Measurements from ENCODE around the gene EGR1. TPM values are rescaled to one million over a fixed set of nuclear protein-coding genes. Genes with fewer than 3 reads are reported as not detected.
"Not testable (repeated sequence)": the region's sequence is repeated elsewhere in the genome, so short reads cannot be mapped to it uniquely, and the experiment has no call there.

The EGR1 gene
- total RNA-seq, 1 donor from 2014 or later: 11.1 TPM

DNA sequence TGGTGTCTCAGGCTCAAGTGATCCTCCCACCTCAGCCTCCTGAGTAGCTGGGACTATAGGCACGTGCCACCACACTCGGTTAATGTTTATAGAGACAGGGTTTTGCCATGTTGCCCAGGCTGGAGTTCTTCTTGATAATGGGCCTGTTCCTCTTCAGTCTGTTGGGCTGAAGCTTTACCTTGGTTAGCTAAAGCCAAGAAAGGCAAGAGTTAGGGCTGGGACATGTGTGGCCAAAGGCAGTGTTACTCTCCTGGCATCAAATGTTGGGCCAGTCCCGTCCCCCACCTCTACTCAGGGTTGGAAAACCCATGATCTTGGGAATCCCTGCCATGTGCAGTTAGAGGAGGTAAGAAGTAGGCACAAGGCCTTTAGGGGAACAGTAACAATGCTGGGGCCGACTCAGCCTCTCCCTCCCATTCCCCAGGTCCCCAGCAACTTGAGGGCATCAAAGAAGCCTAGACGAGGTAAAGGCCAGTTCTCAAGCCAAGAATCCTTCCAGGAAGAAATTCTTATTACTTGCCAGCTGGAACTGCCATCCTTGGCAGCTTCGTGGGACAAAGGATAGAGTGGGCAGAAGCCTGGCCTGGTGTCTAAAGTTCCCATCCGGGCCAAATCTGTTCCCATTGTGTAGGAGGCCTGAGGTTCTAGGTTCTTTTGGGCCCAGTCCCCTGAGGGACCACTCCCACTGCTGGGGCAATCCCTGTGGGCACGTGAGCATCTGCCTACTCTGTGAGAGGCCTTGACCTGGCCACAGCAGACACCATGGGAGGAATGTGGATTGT lies 4.5 kb downstream of the EGR1 start:
- DNase-seq: peak; percentile 92

DNA sequence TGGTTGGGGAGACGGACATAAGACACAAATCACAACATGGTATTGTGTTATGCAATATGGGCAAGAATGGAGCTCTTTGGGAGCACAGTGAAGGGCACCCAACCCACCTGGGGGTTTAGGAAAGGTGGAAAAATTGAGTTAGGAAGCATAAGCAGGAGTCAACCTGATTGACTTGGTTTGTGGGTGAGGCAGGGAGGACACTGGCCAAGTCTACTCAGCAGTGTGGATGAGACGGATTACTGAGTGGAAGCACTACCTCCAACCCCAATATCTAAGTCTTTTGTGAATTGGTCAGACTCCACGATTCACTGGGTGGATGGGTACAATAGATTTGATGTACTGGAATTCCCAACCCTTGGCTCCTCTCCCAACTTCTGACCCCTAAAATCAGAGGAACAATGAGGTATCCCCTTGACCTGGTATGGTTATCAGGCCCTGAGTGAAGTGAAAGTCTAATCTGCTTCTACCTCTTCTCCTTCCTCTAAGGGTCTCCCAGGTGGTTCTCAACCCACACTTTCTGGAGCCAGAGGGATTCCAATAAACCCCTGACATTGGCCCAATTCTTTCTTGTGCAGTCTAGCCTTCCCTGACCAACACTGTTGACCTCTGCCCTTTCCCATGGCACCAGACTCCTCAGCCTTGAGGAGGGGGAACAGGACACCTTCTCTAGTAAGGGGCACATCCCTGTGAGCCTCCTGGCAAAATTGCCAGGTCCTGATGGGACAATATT lies 5.2 kb downstream of the EGR1 start:
- peak; percentile 82 for DNase-seq

DNA sequence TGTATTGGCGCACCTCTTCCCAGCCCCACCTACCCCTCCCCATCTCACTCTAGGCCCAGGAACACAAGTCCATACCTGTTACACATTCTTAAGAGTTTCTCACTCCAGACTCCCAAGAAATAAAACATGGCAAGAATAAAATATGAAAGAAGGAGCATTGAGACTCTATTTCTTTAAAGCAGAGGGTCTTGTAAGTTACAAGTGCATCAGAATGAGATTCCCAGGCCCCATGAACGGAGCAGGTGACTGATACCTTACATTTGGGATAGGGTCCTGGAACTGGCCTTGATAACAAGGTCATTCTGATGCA lies 5.7 kb downstream of the EGR1 start:
- no peak for DNase-seq

GRCh38 chr5:138472353-138472752 lies 7.1 kb downstream of the EGR1 start:
- DNase-seq: peak; percentile 43

DNA sequence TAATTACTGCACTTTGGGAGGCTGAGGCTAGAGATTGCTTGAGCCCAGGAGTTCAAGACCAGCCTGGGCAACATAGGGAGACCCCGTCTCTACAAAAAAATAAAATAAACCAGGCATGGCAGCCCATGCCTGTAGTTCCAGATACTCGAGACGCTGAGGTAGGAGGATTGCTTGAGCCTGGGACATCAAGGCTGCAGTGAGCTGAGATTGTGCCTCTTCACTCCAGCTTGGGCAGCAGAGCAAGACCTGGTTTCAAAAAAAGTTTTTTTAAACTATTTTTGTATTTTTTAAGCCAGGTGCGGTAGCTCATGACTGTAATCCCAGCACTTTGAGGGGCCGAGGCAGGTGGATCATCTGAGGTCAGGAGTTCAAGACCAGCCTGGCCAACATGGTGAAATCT lies 7.9 kb downstream of the EGR1 start:
- not testable (repeated sequence) for DNase-seq

DNA sequence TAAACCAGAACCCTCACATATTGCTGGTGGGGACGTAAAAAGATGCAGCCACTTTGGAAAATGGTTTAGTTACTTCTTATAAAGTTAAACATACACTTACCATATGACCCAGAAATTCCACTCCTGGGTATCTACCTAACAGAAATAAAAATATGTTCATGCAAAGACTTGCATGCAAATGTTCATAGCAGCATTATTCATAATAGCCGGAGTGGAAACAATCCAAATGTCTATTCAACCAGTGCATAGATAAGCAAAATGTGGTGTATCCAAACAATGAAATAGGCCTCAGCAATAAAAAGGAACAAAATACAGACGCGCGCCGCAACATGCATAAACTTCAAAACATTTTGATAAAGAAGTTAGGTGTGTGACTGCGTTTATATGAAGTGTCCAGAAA lies 11.6 kb downstream of the EGR1 start:
- DNase-seq: no peak

DNA sequence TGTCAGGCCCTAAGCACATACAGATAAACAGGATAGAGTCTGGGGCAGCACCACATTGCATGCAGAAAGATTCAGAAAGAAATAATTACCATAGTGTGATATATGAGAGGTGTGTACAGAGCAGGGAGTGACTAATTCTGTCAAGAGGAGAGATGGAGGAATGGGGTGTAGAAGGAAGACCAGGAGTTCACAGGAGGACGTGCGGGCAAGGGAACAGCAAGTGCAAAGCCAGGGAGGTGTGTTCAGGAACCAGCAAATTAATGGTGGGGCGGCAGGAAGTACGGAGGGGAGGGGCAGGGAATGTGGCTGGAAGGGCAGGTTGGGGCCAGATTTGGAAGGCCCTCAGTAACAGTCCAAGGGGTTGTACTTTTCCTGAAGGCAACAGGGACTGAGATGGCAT lies 17.4 kb downstream of the EGR1 start:
- DNase-seq: no peak

DNA sequence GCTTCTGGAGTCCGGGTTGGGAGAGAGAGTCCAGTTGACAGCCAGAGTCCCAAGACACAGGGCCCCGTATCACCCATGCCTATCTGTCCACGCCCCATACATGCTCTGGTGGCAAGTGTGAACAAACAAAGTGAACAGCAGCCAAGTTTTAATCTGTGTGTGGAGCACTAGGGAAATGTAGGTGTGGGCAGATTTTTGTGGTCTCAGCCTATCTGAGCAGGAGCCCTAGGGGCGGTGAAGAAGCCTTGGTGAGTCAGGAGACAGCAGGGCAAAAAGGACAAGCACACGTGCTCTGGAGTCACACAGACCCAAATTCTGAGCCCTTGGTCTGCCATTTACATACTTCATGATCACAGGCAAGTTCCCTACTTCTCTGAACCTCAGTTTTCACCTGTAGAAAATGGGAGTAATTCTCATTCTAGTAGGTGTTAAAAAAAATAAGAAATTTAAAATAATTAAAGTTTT lies 23.2 kb downstream of the EGR1 start:
- no peak for DNase-seq

DNA sequence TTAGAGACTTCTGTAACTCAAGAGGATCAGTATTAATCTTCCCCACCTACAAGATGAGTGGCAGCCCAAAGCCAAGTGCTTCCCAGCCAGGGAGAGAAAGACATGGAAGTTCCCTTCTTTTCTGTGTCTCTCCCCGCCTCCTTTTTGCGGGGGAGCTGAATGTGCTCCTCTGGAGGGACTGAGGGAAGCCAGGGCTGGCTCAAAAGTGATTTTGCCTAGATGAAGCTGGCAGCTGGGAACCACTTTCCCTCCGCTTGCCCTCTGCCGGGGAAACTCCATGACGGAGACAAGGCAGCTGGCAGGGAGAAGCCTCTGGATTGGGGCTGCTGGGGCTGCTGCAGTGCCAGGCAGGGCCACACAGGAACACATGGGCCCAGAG lies 24.4 kb downstream of the EGR1 start:
- peak; percentile 88 for DNase-seq

GRCh38 chr5:138490648-138491283 lies 25.5 kb downstream of the EGR1 start:
- no peak for DNase-seq

- no peak for DNase-seq
Observed at GRCh38 chr5:138491284-138491648, 26.0 kb downstream of the EGR1 start.

- peak; percentile 97 for DNase-seq
Observed at GRCh38 chr5:138491669-138492559, 26.6 kb downstream of the EGR1 start.

DNA sequence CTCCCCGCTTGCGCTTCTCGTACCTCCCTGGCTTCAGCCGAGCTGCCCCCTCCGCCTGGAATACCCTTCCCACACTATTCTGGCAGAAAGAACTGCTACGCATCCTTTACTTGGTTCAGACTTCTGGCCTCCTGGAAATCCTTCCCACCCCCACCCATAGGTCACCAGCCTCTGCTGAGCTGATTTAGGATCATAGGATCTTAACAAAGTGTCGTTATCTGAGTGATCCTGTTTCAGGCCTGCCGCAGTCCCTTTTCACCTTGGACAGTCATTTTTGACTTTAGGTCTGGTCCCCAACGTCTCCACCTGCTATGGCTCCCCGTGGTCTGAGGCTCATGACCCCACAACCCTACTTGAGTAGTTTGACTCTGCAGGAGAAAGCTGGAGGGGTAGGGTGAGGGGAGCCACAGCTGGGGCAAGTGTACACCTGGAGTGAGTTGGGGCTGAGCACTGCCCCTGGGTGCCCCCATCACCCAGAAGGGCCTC lies 27.3 kb downstream of the EGR1 start:
- no peak for DNase-seq

DNA sequence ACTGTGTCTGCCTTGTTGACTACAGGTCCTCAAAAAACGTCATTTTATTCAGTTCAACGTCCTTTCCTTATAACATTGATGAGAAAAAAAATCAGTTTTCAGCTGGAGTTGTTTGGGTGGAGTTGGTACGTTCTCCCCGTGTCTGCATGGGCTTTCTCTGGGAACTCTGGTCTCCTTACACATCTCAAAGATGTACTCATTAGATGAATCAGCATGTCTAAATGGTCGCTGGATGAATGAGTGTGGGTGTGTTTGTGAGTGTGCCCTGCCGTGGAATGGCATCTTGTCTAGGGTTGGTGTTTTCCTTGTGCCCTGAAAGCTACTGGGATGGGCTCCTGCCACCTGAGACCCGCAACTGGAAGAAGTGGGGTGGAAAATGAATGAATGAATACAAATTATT lies 30.1 kb downstream of the EGR1 start:
- no peak for DNase-seq

GRCh38 chr5:138498376-138498775 lies 33.1 kb downstream of the EGR1 start:
- no peak for DNase-seq

DNA sequence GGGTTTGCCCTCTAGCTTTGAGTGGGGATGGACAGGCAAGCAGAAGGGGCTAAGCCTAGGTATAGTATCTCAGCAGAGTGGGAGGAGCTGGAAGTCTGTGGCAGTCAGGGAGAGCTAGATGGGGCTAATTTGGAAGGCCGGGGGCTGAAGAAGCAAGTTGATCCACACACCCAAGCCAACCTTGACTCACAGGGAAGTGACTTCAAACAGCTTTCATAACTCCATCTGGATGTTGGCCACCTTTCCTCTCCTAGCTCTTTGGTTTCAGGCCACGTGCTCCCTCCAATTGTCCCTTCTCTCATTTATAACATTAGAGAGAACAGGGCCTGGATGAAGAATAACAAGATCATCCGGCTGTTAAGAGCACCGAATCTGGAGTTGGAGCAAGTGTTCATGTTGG lies 36.8 kb downstream of the EGR1 start:
- DNase-seq: no peak

DNA sequence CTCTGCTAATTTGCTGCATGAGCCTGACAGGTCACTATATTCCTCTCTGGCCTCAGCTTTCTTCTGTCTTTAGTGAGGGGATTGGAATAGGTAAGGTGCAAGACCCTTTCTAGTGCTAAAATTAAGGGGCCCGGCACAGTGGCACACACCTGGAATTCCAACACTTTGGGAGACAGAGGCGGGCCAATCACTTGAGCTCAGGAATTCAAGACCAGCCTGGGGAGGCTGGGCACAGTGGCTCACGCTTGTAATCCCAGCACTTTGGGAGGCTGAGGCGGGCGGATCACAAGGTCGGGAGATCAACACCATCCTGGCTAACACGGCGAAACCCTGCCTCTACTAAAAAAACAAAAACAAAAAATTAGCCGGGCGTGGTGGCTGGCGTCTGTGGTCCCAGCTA lies 37.2 kb downstream of the EGR1 start:
- no peak for DNase-seq

DNA sequence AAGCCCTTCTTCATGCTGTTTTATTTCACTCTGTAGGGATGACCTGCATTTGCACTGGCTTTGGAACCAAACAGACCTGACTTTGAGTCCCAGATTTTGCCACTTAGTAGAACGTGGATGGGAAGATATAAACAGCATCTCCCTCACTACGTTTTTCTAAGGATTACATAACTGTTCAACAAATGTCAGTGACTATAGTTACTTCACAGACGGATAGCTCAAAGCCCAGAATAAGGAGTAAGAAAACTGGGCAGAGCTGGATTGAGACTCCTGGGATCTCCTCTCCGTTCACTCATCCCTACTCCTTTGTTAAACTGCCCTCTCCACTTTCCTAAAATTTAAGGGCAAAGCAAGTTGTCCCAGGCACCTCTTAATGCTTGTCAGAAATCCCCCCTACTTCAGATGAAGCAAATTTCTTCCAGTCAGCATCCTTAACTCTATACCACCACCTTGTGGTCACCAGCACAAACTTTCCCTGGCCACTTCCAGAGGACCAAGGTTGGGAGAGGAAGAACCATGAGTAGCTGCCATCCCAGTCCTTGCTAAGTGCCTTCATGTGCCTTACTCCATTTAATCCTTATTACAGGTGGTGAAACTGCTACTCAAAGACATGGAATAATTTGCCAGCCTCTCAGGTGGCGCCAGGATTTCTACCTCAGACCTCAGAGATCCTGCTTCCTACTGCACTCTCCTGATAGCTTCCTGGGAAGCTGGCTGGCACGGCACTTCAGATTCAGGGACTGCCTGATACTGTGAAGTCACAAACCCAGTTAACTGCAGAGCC lies 38.4 kb downstream of the EGR1 start:
- DNase-seq: peak; percentile 85

GRCh38 chr5:138504799-138505198 lies 39.5 kb downstream of the EGR1 start:
- DNase-seq: peak; percentile 72

- DNase-seq: no peak
Observed at GRCh38 chr5:138506370-138507306, 41.4 kb downstream of the EGR1 start.

Data from tongue (tissue), 2 donors.